HG03135 (cell line): ENCODE data around the gene IFRD2.
"Not testable (repeated sequence)": the region's sequence is repeated elsewhere in the genome, so short reads cannot be mapped to it uniquely, and the experiment has no call there.

Experiments
- ATAC-seq: cut with Tn5 transposase; IDR thresholded peaks from one replicate; pipeline ENCODE4 v1.9.1; 2021; ENCODE audit warnings: mild to moderate bottlenecking, moderate library complexity; ENCODE audit not compliant: unreplicated experiment

Gene IFRD2

DNA sequence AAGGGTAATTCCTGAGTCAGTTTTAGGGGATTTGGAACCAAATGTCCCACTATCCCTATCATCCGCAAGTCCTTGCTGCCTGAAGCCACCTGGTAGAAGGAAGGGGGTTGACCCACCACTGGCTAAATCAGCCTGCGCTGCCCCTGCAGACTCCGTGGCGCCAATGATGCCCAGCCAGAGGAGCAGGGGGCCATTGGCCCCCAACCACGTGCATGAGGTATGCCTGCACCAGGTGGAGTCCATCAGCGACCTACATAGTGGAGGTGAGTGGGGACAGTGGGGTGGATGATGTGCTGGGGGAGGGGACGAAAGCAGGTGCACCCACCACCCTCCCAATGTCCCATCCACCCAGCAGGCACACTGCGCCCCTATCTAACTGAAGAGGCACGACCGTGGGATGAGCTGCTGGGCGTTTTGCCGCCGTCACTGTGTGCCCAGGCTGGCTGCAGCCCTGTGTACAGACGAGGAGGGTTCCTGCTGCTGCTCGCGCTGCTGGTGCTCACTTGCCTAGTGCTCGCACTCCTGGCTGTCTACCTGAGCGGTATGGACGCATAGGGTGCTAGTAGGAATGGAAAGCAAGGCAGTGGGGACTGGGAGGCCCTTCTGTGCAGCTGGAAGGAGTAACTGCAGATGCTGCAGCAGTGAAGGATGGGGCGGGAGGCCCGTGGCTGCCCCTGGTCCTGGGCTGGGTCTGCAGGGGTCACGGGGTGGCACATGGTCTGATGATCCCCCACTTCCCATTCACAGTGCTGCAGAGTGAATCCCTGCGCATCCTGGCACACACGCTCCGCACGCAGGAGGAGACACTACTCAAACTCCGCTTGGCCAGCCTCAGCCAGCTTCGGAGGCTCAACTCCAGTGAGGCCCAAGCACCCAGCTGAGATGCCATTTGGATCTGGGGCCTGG lies 5.7 kb downstream of the IFRD2 start:
- ATAC-seq, result no peak

DNA sequence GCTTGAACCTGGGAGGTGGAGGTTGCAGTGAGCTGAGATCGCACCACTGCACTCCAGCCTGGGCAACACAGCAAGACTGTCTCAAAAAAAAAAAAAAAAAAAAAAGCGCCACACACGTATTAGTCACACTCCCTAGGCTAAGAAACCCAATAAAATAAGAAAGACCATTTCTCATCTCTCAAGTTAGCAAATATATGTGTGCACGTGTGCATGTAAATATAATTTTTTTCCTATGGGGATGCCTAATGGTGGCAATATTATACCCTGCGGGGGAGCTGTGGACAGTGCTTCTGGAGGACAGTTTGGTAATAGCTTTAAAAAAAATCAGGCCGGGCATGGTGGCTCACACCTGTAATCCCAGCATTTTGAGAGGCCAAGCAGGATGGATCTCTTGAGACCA lies 8.1 kb downstream of the IFRD2 start:
- ATAC-seq, result not testable (repeated sequence)

GRCh38 chr3:50279255-50280016 lies 12.8 kb downstream of the IFRD2 start:
- ATAC-seq, result no peak

GRCh38 chr3:50278880-50279224 lies 13.4 kb downstream of the IFRD2 start, which contains the start of gene LSMEM2:
LSMEM2 (plus strand) TSS chr3:50279087; CDS start chr3:50279114, 27 bp downstream.
- ATAC-seq, result no peak

GRCh38 chr3:50278123-50278879 lies 13.9 kb downstream of the IFRD2 start:
- ATAC-seq, result no peak

GRCh38 chr3:50276762-50277101 lies 15.5 kb downstream of the IFRD2 start:
- no peak for ATAC-seq

DNA sequence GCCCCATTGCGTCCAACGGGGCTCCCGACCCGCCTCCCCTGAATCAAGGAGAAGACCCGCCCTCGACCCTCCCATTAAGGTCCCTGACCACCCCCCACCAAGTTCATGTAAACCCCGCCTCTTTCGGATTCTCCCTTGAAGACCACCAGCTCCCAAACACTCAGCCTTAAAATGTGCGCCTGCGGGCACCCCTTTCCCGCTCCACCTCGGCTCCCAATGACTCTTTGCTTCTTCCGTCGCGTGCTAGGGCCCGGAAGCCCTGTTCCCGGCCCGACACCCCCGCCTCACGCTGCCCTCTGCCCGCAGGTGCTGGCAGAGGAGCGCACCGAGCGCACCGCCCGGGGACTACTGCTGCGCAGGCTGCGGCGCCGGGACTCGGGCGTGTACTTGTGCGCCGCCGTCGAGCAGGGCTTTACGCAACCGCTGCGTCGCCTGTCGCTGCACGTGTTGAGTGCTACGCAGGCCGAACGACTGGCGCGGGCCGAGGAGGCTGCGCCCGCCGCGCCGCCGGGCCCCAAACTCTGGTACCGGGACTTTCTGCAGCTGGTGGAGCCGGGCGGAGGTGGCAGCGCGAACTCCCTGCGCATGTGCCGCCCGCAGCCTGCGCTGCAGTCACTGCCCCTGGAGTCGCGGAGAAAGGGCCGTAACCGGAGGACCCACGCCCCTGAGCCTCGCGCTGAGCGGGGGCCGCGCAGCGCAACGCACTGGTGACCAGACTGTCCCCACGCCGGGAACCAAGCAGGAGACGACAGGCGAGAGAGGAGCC lies 16.1 kb downstream of the IFRD2 start:
- ATAC-seq, result no peak

GRCh38 chr3:50275141-50275995 lies 16.9 kb downstream of the IFRD2 start:
- no peak for ATAC-seq

DNA sequence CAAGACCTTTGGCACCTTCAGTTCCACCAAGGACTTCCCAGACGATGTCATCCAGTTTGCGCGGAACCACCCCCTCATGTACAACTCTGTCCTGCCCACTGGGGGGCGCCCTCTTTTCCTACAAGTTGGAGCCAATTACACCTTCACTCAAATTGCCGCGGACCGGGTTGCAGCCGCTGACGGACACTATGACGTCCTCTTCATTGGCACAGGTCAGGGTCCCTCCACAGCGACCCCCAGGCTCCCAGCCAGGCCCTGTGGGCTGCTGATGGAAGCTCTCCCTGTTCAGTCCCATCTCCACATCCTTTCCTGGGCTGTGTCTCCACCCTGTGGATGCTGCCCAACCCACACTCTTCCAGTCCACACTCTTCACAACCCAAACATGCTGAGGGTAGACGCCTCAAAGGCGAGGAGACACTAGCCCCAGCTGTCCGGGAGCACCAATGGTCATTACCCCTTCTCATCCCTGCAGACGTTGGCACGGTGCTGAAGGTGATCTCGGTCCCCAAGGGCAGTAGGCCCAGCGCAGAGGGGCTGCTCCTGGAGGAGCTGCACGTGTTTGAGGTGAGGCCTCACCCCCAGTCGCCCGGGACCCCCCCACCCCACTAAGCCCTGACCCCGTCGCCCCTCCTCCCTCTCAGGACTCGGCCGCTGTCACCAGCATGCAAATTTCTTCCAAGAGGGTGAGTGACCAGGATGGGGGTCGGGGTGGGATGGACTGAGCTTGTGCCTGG lies 17.7 kb downstream of the IFRD2 start:
- ATAC-seq, result no peak

DNA sequence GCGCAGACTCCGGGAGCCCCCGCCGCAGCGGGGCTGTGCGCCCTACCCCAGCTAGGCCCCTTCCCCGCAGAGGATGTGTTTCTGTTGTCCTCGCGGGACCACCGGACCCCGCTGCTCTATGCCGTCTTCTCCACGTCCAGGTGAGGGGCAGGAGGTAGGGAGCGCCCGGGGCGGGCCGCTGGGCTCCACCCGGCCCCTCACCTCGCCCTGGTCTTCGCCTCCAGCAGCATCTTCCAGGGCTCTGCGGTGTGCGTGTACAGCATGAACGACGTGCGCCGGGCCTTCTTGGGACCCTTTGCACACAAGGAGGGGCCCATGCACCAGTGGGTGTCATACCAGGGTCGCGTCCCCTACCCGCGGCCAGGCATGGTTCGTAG lies 18.6 kb downstream of the IFRD2 start:
- no peak for ATAC-seq

- ATAC-seq, result peak; percentile 73
Observed at GRCh38 chr3:50272911-50273688, 19.1 kb downstream of the IFRD2 start.

- not testable (repeated sequence) for ATAC-seq
Observed at GRCh38 chr3:50272538-50272910, 19.7 kb downstream of the IFRD2 start.

DNA sequence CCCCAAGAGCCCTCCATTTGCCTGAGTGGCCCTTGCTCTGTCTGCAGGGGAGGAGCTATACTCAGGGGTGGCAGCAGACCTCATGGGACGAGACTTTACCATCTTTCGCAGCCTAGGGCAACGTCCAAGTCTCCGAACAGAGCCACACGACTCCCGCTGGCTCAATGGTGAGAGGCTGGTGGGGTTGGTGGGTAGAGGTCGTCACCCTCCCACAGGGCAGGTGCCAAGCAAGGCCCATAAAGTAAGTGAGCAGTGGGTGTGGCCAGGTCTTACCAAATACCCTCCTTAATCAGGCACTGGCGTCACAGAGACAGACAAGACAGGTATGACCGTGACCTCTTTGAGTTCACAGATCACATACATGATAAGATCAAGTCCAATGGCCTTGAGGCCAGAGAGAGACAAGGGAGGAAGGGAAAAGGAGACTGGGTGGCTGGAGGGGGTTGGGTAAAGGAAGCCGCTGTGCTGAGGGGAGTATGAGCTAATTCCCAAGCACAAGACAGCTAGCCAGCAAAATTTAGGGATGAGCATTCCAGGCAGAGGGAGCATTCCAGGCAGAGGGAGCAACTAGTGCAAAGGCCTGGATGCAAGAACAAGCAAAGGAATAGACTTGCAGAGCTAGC lies 20.8 kb downstream of the IFRD2 start:
- ATAC-seq, result no peak

DNA sequence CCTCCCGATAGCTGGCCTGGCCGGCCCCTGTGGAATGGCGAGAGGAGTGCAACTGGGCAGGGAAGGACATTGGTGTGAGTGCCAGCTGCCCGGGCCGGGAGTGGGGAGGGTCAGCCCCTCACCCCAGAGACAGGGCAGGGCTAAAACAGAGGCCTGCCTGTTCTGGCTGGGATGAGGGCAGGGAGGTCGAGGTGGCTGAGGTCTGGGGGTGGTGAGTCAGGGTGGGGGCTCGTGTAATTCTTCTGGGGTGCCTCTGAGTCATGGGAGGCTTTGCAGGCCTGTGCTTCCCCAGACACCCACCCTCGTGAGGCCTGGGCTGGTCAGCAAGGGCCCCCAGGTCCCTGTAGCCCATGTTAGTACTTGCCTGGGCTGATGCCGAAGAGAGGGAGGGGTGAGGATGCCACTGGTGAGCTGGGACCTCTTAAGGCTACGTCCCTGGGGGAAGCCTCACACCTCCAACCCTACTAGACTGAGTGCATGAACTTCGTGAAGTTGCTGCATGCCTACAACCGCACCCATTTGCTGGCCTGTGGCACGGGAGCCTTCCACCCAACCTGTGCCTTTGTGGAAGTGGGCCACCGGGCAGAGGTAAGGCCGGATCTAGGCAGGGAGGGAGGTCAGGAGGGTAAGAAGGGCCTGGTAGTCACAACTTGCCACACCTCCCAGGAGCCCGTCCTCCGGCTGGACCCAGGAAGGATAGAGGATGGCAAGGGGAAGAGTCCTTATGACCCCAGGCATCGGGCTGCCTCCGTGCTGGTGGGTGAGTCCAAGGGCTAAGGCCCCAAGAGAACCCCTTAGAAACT lies 21.6 kb downstream of the IFRD2 start:
- no peak for ATAC-seq

GRCh38 chr3:50269977-50270413 lies 22.2 kb downstream of the IFRD2 start:
- ATAC-seq, result no peak

DNA sequence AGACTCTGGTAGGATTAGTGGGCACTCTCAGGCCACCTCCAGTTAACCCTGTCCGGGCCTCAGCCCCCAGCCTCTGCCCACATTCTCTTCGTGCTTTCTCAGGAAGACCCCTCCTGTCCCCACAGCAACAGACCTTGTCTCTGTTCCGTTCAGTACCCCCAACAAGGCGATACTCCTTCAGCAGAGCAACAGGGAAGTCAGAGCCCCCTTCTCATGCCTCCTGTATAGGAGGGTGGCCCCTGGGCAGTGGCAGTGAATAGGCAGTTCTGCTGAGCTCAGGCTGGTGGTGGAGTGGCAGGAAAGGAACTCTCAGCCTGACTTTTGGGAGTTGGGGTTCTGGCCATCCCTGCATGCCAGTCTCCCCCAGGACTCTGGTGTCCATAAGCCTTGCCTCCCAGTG lies 22.8 kb downstream of the IFRD2 start:
- no peak for ATAC-seq
